Measurements from ENCODE around the gene ACOXL. TPM values are rescaled to one million over a fixed set of nuclear protein-coding genes. Genes with fewer than 3 reads are reported as not detected.

ACOXL gene
- total and polyA plus RNA-seq, 10 of the 15 experiments (the other 5 are each of a cell fraction or from before 2014, with no cell fraction given) = 0.05 to 1.3 (median 0.71) TPM

- Histone ChIP-seq H3K27me3 (replicated peaks in 1 of 2; ENCODE audit: control insufficient read depth in 2 of 2, insufficient read depth in 2 of 2, low read length in 1 of 2) (peaks cover 5 to 19% of the 10 kb centered on the region in 2 experiments), H3K4me3 (no peak overlapping the region)
- RAD21 ChIA-PET (ENCODE audit: unreplicated experiment) = no interaction called here
These were observed 3.3 kb upstream of the ACOXL start for GRCh38 chr2:110729106-110729505.

More at GRCh38 chr2:110729106-110729505, 3.3 kb upstream of the ACOXL start:
- FAIRE-seq (no peak), DNase-seq (ENCODE audit: low read depth, low spot score) (no peak), ATAC-seq (no peak)
- POLR2A ChIA-PET = no interaction called here
- in situ Hi-C loops (cut with MboI) (no loop called here), intact Hi-C loops (cut with micrococcal nuclease; ENCODE audit: unreplicated experiment) (no loop called here)
- H3K4me2 ChIP-seq (ENCODE audit: control insufficient read depth, insufficient read depth) = no peak overlapping the region
- H3K4me1 ChIP-seq (ENCODE audit: control insufficient read depth, insufficient read depth, low read length) = no peaks in the 10 kb centered on the region
- no peak overlapping the region for H2AFZ ChIP-seq (ENCODE audit: control insufficient read depth, low read depth, low read length)
- no peaks in the 10 kb centered on the region; the same call in 2 of the 3 replicates for H3K9me3 ChIP-seq (replicated peaks; ENCODE audit: control insufficient read depth, insufficient read depth, low read length)
- no peak overlapping the region for H3K27ac ChIP-seq (ENCODE audit: control insufficient read depth, insufficient read depth)
- CTCF ChIA-PET = no interaction called here
- H3K36me3 ChIP-seq (ENCODE audit: control insufficient read depth in 2 of 2, insufficient read depth in 2 of 2, low read length in 1 of 2) = no peaks in the 10 kb centered on the region
- H3K9ac ChIP-seq (ENCODE audit: control insufficient read depth, insufficient read depth, low read length) = no peak overlapping the region
- H3K79me2 ChIP-seq (ENCODE audit: control insufficient read depth, insufficient read depth, low read length) = no peaks in the 10 kb centered on the region
- WGBS (ENCODE audit: insufficient coverage, insufficient replicate concordance, low lambda C conversion rate, missing lambda C conversion rate) = 80% methylated on average over 7 of the region's 7 CpGs
- TF ChIP-seq E4F1 (IDR thresholded peaks at IDR 0.05; ENCODE audit: borderline replicate concordance, partially characterized antibody) = no peak
- no peak for TF ChIP-seq SREBF1 (IDR thresholded peaks at IDR 0.05; ENCODE audit: low read length)
- TF ChIP-seq ZNF384 (IDR thresholded peaks at IDR 0.05; ENCODE audit: borderline replicate concordance, low read depth, low read length) = no peak
- no peak for TF ChIP-seq BCL11A (IDR thresholded peaks at IDR 0.05; ENCODE audit: low read depth, low read length)
- TF ChIP-seq ZBTB4 (CRISPR knock-in tag; IDR thresholded peaks at IDR 0.05) = no peak
- TF ChIP-seq, protein P1, sequence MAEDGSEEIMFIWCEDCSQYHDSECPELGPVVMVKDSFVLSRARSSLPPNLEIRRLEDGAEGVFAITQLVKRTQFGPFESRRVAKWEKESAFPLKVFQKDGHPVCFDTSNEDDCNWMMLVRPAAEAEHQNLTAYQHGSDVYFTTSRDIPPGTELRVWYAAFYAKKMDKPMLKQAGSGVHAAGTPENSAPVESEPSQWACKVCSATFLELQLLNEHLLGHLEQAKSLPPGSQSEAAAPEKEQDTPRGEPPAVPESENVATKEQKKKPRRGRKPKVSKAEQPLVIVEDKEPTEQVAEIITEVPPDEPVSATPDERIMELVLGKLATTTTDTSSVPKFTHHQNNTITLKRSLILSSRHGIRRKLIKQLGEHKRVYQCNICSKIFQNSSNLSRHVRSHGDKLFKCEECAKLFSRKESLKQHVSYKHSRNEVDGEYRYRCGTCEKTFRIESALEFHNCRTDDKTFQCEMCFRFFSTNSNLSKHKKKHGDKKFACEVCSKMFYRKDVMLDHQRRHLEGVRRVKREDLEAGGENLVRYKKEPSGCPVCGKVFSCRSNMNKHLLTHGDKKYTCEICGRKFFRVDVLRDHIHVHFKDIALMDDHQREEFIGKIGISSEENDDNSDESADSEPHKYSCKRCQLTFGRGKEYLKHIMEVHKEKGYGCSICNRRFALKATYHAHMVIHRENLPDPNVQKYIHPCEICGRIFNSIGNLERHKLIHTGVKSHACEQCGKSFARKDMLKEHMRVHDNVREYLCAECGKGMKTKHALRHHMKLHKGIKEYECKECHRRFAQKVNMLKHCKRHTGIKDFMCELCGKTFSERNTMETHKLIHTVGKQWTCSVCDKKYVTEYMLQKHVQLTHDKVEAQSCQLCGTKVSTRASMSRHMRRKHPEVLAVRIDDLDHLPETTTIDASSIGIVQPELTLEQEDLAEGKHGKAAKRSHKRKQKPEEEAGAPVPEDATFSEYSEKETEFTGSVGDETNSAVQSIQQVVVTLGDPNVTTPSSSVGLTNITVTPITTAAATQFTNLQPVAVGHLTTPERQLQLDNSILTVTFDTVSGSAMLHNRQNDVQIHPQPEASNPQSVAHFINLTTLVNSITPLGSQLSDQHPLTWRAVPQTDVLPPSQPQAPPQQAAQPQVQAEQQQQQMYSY (CRISPR knock-in tag; IDR thresholded peaks at IDR 0.05) = no peak
- no peak for TF ChIP-seq RFX5 (IDR thresholded peaks at IDR 0.05; ENCODE audit: low read depth, low read length)
- no peak for TF ChIP-seq SMAD1 (IDR thresholded peaks at IDR 0.05; ENCODE audit: low read depth, partially characterized antibody)
- SMC1A ChIA-PET (ENCODE audit: uncharacterized antibody, unreplicated experiment) = no interaction called here
- BruUV-seq (replicated peaks) = no TSS peak
- H4K20me1 ChIP-seq (ENCODE audit: control insufficient read depth, insufficient read depth) = no peaks in the 10 kb centered on the region

All from GM12878 (cell line).